GM18511 (cell line): Measurements from ENCODE around the gene CMTM4.
"Not testable (repeated sequence)": the region's sequence is repeated elsewhere in the genome, so short reads cannot be mapped to it uniquely, and the experiment has no call there.

Source experiments
- ATAC-seq: cut with Tn5 transposase; IDR thresholded peaks from one replicate; pipeline ENCODE4 v1.9.1; 2021; ENCODE audit warnings: mild to moderate bottlenecking, moderate library complexity; ENCODE audit not compliant: unreplicated experiment

CMTM4 gene

DNA sequence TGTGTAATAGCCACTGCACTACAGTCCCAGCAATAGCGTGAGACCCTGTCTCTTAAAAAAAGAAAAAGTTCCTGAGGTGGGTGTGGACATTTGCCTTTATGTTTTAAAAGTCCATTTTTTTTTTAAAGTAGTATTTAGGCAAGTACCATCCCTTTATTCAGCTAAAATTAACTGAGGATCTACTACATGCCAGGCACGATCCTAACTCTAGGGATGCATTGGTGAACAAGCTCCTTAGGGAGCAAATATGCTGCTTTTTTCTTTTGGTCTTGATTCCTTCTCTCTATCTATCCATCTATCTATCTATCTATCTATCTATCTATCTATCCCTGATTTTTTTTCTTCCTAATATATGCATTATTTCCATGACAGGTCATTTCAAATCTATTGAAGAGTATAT lies 47.4 kb downstream of the CMTM4 start:
- no peak for ATAC-seq

DNA sequence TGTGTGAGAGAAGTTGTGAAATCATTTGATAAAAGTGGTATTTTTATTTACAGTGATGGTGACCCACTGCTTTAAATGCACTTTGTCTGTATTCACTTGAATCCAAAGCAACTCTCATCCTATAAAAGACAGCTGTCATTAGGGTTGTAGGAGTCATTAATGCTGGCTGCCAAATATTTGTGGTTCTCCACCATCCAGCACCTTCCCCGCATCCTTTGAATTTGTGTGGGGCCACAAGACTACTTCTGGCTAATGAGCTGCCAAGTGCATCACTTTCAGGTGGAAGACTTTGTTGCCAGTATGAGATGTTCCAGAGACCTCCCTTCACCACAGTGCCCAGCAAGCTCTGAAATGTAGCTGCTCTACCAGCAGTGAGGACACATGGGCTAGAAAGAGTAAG lies 48.7 kb downstream of the CMTM4 start:
- no peak for ATAC-seq

DNA sequence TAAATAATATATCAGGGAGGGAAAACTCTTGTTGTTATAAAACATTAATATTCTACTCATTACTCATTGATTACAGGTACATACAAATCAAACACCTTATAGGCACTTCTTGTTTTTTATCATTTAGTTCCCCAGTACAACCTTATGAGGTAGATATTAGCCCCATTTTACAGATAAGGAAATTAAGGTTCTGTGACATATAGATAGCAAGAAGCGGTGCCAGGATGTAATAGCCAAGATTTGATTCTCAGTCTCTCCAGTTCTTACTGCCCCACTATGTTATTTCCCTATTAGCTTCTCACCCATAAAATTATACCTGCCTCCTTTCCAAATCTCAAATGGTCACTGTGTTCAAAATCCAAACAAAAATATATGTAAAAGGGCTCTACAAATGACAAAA lies 55.2 kb downstream of the CMTM4 start:
- ATAC-seq, result no peak

DNA sequence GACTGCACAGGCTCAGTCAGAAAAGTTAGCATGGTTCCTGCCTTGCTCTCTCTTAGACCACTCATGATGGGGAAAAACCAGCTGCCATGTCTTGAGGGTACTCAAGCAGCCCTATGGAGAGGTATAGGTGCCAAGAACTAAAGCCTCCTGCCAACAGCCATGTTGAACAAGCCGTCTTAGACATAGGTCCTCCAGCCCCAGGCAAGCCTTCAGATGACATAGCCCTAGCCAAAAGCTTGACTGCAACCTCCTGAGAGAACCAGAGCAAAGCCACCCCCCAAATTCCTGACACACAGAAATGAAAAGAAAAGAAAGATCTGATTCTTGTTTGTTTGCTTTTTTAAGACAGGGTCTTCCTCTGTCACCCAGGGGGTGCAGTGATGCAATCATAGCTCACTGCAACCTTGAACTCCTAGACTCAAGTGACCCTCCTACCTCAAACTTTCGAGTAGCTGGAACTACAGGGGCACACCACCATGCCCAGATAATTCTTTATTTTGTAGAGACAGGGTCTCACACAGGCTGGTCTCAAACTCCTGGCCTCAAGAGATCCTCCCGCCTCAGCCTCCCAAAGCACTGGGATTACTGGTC lies 55.7 kb downstream of the CMTM4 start:
- ATAC-seq, result no peak

DNA sequence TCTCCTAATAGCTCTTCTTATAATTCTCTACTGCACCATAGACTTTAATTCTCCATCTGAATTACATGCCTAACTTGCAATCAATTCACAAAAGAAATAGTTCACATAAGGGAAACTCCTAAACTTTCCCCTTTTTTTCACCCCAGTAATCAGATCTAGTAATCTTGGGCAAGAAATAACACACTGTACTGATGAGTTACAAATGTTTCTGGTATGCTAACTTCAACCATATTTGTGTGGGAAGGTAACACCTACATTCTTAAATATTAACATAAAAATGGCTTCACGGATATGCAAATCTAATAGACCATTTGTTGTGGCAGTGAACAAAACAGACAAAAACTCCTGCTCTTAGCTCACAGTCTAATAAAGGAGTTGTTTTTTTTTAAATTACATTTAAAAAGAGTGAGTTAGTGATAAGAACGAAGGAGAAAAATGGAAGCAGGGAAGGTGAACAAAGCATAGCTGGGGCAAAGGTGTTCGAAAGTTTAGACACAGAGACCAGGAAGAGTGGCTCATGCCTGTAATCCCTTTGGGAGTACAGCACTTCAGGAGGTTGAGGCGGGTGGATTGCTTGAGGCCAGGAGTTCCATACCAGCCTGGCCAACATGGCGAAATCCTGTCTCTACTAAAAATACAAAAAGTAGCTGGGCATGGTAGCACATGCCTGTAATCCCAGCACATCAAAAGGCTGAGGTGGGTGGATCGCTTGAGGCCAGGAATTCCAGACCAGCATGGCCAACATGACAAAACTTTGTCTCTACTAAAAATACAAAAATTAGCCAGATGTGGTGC lies 57.3 kb downstream of the CMTM4 start:
- ATAC-seq, result no peak

DNA sequence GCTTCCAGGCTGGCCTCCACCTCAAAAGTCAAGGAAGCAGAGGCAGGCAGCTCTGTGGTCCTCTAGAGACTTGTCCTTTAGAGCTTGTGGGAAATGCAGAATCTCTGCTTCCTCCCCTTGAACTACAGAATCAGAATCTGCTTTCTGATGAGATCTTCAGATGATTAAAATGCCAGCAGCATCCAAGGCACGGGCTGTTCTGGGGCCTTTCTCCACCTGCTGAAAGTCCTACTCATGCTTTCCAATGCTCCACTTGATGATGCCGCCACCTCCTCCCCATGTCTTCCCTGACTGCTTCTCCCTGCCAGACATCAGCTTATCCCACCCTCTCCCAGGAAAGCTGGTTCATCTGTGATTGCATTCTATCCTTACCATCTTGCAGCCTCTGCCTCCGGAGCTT lies 58.7 kb downstream of the CMTM4 start:
- ATAC-seq, result no peak

DNA sequence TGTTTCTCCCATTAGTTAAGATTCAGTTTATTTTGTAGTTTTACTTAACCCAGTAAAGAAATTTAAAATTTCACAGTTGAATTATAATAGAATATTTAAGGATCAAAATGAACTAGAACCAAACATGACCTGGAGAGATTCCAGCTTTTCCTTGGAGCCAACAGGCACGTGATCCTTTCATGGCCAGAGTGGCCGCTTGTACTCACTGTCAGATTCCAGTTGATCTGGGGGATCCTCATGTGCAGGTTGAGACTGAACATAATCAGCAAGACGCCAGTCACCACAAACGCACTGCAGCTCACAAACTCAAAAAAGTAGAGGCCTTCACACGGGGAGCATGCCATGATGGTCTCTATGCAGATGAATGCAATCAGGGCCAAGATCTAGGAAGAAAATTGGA lies 60.3 kb downstream of the CMTM4 start:
- ATAC-seq, result no peak

DNA sequence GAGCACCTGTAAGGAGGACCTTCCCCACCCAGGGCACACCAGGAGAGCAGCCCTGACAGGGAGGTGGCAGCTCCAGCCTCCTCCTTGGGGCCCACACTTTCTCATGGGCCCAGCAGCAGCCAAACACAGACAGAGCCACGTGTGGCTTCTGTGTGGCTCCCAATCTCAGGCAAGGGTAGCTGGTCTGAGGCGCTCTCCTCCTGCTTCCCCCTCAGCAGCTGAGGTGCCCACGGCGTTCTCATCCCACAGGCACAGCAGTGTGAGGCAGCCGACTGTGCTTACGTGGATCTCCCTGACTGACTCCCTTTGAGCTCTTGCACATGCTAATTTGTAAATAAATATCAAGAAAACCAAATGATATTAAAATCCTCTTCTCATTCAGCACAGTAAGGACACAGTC lies 61.1 kb downstream of the CMTM4 start:
- ATAC-seq, result no peak

DNA sequence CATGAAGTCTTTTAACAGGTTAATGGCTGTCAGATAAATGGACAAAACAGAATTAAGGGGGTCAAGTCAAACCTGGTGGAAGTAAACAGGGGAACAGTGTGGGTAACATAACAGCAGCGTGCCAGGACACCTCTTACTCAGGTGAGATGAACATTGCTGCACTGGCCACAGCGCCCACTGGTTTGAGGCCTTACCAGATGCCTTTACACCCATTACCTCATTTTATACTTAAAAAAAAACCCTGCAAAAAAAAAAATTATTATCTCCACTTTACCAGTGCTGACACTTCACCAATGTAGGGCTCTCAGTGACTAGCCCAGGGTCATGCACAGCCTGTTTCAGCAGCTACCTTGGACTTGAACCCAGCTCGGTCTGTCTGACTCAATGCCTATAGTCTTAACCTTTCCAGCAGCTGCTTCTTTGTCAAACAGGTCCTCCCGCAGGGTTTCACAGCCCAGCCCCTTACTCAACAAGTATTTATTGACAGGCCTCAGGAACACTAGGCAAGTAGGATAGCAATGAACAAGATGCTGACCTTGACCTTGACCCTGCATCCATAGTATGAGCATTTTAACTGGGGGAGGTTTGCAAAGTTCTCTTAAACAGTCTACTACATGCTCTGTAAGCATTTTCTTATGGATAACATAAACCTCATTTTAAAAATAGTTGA lies 61.9 kb downstream of the CMTM4 start:
- no peak for ATAC-seq

DNA sequence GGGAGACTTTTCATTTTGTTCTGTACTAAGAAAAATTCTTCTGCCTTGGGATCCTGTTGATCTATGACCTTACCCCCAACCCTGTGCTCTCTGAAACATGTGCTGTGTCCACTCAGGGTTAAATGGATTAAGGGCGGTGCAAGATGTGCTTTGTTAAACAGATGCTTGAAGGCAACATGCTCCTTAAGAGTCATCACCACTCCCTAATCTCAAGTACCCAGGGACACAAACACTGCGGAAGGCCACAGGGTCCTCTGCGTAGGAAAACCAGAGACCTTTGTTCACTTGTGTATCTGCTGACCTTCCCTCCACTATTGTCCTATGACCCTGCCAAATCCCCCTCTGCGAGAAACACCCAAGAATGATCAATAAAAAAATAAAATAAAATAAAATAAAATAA lies 65.0 kb downstream of the CMTM4 start:
- ATAC-seq, result not testable (repeated sequence)

DNA sequence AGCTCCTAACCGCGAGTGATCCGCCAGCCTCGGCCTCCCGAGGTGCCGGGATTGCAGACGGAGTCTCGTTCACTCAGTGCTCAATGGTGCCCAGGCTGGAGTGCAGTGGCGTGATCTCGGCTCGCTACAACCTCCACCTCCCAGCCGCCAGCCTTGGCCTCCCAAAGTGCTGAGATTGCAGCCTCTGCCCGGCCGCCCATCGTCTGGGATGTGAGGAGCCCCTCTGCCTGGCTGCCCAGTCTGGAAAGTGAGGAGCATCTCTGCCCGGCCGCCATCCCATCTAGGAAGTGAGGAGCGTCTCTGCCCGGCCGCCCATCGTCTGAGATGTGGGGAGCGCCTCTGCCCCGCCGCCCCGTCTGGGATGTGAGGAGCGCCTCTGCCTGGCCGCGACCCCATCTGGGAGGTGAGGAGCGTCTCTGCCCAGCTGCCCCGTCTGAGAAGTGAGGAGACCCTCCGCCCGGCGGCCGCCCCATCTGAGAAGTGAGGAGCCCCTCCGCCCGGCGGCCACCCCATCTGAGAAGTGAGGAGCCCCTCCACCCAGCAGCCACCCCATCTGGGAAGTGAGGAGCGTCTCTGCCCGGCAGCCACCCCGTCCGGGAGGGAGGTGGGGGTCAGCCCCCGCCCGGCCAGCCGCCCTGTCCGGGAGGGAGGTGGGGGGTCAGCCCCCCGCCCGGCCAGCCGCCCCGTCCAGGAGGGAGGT lies 65.8 kb downstream of the CMTM4 start:
- not testable (repeated sequence) for ATAC-seq

DNA sequence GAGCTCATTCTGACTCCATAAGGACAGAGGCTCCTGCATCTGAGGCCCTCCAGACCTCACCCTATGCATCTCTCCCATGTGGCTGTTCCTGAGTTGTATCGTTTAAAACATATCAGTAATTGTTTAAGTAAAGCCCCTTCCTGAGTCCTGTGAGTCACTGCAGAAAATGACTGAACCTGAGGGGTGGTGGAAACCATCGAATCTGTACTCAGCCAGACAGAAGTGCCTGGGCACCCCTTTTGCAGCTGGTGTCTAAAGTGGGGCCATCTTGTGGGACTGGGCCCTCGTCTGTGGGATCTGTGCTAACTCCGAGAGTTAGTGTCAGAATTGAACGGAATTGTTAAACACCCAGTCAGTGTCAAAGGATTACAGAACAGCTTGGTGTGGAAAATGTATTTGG lies 66.7 kb downstream of the CMTM4 start:
- no peak for ATAC-seq

DNA sequence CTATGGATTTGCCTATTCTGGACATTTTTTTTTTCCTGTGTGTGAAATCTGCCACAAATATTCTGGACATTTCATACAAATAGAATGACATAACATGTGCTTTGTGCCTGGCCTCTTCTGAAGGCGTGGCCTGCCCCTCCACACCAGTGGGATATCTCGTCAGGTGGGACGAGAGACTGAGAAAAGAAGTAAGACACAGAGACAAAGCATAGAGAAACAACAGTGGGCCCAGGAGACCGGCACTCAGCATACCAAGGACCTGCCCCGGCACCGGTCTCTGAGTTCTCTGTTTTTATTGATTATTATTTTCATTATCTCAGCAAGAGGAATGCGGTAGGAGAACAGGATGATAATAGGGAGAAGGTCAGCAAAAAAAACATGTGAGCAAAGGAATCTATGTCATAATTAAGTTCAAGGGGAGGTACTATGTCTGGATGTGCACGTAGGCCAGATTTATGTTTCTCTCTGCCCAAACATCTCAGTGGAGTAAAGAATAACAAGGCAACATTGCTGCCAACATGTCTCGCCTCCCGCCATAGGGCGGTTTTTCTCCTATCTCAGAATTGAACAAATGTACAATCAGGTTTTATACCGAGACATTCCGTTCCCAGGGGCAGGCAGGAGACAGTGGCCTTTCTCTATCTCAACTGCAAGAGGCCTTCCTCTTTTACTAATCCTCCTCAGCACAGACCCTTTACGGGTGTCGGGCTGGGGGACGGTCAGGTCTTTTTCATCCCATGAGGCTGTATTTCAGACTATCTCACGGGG lies 68.7 kb downstream of the CMTM4 start:
- not testable (repeated sequence) for ATAC-seq

DNA sequence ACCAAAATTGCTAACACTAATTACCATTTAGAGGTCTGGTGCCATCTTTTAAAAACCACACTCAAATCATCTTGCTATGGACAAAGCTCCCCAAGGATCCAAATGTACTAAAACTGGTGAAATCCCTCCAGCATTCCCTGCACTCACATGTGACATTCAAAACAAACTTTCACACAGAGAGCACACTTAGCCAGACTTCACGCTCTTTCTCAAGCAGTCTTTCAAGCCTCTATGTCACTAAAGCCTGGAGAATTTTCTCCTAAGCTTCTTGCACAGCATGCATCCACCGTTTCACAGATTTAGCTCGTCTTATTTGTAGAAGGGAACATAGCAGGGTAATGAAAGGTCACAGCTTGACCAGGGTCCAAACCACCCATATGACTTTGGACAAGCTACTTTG lies 72.8 kb downstream of the CMTM4 start:
- ATAC-seq, result no peak

DNA sequence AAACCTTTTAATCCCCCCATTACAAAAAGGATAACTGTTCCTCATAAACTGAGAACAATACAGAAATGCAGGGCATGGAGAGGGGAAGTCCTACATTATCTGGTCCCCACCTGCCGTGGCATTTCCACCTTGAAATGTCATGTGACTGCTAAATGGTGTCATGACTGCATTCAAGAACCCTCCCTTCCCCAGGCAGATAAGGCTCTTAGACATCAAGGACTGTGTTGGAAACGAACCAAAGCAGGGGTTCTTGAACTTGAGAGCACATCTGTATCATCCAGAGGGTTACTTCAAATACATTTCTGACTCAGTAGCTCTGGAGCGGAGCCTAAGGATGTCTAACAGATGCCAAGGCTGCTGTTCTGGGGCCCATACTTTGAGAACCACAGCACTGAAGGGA lies 73.7 kb downstream of the CMTM4 start:
- ATAC-seq, result no peak

DNA sequence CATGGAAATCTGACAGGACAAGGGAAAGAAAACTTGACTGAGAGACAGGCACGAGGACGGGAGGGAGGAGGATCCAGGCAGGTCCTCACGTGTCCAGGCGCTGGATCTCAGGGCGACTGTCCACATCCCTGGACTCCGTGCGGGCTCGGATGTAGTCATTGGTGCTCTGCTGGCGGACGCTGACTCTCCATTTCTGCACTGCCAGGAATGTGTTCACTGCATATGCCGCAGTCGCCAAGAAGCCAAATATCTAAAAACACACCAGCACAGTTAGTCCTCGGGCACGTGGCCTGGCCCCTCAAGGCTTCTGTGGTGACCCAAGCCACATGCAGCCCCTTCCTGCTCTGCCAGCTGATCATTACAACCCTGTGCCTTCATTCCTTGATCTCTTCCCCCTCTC lies 74.6 kb downstream of the CMTM4 start:
- no peak for ATAC-seq

DNA sequence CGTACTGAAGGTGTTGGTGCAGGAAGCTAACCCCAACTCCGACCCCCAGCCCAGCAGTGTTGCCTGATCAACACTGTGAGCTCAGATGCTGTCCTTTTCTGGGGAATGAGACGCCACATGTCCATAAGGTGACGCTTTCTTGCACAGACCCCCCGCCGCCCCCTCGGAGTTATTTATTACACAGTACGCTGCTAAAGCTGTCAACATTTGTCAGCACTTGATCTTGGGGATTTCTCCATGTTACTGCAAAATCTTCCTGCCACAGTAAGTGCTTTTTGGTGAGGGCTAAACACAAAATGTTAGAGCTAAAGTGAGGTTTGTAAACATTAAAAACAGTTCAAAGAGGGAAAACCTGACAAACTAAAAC lies 76.1 kb downstream of the CMTM4 start:
- ATAC-seq, result no peak

DNA sequence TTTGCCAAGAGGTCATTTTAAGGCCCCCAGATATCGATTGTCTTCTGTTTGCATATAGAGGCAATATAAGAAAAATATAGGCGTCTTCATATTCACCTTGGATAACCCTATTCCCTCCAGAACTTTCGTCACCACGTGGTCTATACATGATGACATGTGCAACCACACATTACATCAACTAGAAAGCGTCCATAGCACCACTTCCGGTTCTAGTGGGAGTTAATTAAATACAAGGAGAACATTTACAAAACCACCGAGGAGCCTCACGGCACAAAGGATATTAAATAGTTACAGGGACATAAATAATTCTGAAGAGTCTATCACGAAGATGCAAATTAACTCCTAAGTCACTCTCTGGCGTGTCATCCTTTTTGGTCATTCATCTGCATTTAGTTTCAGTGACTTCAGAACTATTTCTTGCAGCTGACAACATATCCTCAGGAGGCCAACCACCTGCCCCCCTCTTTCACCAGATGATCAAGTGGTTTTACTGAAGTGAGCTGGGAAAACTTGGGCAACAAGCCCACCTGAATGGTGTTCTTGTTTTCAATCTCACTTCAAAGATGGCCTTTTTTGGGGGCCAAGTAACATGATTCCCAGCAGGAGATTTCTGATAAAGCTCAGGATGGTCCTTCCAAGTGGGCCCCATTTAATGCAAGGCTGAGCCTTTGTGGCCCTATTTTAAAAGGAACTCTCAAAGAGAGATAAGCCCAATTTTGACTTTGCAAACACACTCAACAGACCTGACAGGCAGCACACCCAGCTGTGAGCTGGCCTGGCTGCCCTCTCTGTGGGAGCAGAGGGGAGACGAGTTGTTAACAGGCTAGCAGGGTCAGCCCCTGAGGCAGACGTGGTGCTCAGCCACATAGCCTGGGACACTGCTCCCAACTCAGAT lies 76.8 kb downstream of the CMTM4 start:
- no peak for ATAC-seq

DNA sequence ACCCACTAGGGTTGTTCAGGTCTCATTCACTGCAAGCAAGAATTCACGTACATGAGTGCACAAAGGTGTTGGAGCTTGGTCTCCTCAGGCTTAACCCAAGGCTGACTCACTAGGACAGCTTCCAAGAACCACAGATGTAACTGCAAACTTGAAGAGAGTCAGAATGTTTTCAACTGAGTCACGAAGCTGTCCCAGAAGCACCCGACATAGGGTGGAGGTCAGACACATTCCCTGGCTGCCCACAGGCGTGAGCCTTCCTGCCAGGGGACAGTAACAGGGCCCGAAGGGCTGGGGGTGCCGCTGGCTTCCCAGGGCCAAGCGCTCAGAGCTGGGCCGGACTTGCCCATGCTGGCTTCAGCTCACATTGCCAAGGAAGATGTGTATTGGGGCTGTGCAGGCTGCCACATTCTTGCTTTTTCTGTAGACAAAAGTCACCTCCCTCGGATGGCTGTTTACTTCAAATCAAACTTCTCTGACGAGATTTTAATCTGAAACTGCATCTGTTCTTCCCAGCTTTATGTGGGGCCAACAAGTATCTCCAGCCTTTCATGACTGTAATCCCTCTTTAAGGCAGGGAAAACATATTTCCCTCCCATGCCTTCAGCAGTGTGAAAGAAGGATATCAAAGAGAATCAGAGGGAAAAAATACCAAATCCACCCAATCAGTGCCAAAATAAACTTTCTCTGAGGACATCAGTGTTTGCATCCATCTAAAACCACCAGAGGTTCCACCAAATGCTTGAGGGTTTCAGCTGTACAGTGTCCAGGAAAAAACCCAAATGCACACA lies 77.8 kb downstream of the CMTM4 start:
- no peak for ATAC-seq
